Caco-2 (cell line): ENCODE measurements around the gene LRCH2. TPM values are rescaled to one million over a fixed set of nuclear protein-coding genes. Genes with fewer than 3 reads are reported as not detected.
A peak's percentile ranks its signal among the peaks of the same experiment; 100 is the strongest.

Experiments
- Bru-seq: library from RNA; stranded (reverse); fragments of 400-500 nt; gene quantifications from one replicate; lab custom pipeline; 2021; lab: Mats Ljungman, UMichigan
- BruChase-seq, 2 experiments: library from RNA; stranded (reverse); fragments of 400-500 nt; gene quantifications; one replicate each; lab custom pipeline; 2021; lab: Mats Ljungman, UMichigan
- BruUV-seq: library from RNA; stranded (reverse); fragments of 400-500 nt; replicated peaks from 2 replicates; lab custom pipeline; 2021; lab: Mats Ljungman, UMichigan
- CTCF ChIA-PET: fragments of 300-600 bp; sonication (Branson Sonifier 250); formaldehyde crosslinking; loops from one replicate; lab custom pipeline; 2022; ENCODE audit warnings: antibody characterized with exemption; lab: Charles Lee
- POLR2A ChIA-PET: fragments of 300-600 bp; sonication (Branson Sonifier 250); formaldehyde crosslinking; loops from one replicate; lab custom pipeline; 2022; ENCODE audit warnings: antibody characterized with exemption; lab: Charles Lee
- DNase-seq, 2 experiments: peaks; one replicate each; pipeline versions ENCODE4 v3.0.0 to v3.0.0-alpha.2; 2020 to 2022
- H3K27me3 ChIP-seq: replicated peaks from 2 replicates; pipeline ENCODE4 v1.6.0; 2011; ENCODE audit warnings: low read length; ENCODE audit not compliant: control insufficient read depth, insufficient read depth
- H3K36me3 ChIP-seq: 2 replicates; pipeline ENCODE4 v1.5.1; 2011; ENCODE audit warnings: low read length; ENCODE audit not compliant: control insufficient read depth, insufficient read depth
- H3K4me1 ChIP-seq: fragments of 250-450 bp; sonication (Bioruptor Pico); 2 replicates; pipeline ENCODE4 v1.5.1; 2020; ENCODE audit warnings: mild to moderate bottlenecking
- H3K4me3 ChIP-seq: 2 replicates; pipeline ENCODE4 v1.5.1; 2011; ENCODE audit warnings: low read depth, mild to moderate bottlenecking, control low read depth, low read length
- H3K9me3 ChIP-seq: fragments of 250-450 bp; sonication (Bioruptor Pico); 2 replicates; pipeline ENCODE4 v1.5.1; 2020; ENCODE audit warnings: mild to moderate bottlenecking, moderate library complexity
- H3K27ac Mint-ChIP-seq: one replicate; pipeline ENCODE4 v1.8.0; 2022; ENCODE audit warnings: mixed read lengths; ENCODE audit not compliant: unreplicated experiment
- H3K27me3 Mint-ChIP-seq: one replicate; pipeline ENCODE4 v1.8.0; 2022; ENCODE audit warnings: mixed read lengths; ENCODE audit not compliant: insufficient read depth, unreplicated experiment
- H3K36me3 Mint-ChIP-seq: one replicate; pipeline ENCODE4 v1.8.0; 2022; ENCODE audit warnings: mild to moderate bottlenecking, mixed read lengths; ENCODE audit not compliant: insufficient read depth, unreplicated experiment
- H3K4me1 Mint-ChIP-seq: one replicate; pipeline ENCODE4 v1.8.0; 2022; ENCODE audit warnings: low read depth, mixed read lengths; ENCODE audit not compliant: unreplicated experiment
- H3K4me3 Mint-ChIP-seq: one replicate; pipeline ENCODE4 v1.8.0; 2022; ENCODE audit warnings: mild to moderate bottlenecking, moderate library complexity, mixed read lengths; ENCODE audit not compliant: unreplicated experiment
- H3K9me3 Mint-ChIP-seq: one replicate; pipeline ENCODE4 v1.8.0; 2022; ENCODE audit warnings: mixed read lengths; ENCODE audit not compliant: unreplicated experiment
- intact Hi-C: fragments of 100-400 bp; cut with micrococcal nuclease; formaldehyde crosslinking; loops from one replicate; pipeline ENCODE4 v1.10.0; 2022; ENCODE audit not compliant: unreplicated experiment
- long read RNA-seq: library from polyadenylated mRNA; stranded (forward); transcript quantifications from one replicate; pipeline ENCODE4 v2.0.0, GENCODE V29; 2022
- total RNA-seq: library from RNA; stranded (reverse); gene quantifications from 2 replicates; pipeline ENCODE4 v1.2.3, GENCODE V29; 2022
- TF ChIP-seq, protein P1 (sequence below), 2 experiments: fragments of 200-600 bp in 1 of 2; IDR thresholded peaks; 1 replicate in 1 of 2; 2 replicates in 1 of 2; pipeline versions ENCODE4 v1.5.1 to v1.8.0; 2011 to 2022; ENCODE audit warnings: antibody characterized with exemption in 1 of 2, control low read depth in 1 of 2, inconsistent platforms in 1 of 2, low read depth in 1 of 2, low read length in 1 of 2, mild to moderate bottlenecking in 1 of 2, moderate library complexity in 1 of 2; ENCODE audit not compliant: insufficient read depth in 1 of 2, severe bottlenecking in 1 of 2, unreplicated experiment in 1 of 2

The LRCH2 gene, protein sequence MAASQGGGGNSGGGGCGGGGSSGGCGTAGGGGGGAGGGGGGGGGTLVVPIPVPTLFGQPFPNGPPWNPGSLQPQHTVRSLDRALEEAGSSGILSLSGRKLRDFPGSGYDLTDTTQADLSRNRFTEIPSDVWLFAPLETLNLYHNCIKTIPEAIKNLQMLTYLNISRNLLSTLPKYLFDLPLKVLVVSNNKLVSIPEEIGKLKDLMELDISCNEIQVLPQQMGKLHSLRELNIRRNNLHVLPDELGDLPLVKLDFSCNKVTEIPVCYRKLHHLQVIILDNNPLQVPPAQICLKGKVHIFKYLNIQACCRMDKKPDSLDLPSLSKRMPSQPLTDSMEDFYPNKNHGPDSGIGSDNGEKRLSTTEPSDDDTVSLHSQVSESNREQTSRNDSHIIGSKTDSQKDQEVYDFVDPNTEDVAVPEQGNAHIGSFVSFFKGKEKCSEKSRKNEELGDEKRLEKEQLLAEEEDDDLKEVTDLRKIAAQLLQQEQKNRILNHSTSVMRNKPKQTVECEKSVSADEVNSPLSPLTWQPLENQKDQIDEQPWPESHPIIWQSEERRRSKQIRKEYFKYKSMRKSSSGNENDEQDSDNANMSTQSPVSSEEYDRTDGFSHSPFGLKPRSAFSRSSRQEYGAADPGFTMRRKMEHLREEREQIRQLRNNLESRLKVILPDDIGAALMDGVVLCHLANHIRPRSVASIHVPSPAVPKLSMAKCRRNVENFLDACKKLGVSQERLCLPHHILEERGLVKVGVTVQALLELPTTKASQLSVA
- total RNA-seq (0.18 and 0.19 TPM in 2 replicates), Bru-seq, nascent RNA (percentile 13 among the genes with signal in this experiment), BruChase-seq, experiment 1, labeled RNA remaining after a 2-hour chase (percentile 27 among the genes with signal in this experiment), BruChase-seq, experiment 2, labeled RNA remaining after a 6-hour chase (percentile 22 among the genes with signal in this experiment)
- long read RNA-seq = 0 reads

DNA sequence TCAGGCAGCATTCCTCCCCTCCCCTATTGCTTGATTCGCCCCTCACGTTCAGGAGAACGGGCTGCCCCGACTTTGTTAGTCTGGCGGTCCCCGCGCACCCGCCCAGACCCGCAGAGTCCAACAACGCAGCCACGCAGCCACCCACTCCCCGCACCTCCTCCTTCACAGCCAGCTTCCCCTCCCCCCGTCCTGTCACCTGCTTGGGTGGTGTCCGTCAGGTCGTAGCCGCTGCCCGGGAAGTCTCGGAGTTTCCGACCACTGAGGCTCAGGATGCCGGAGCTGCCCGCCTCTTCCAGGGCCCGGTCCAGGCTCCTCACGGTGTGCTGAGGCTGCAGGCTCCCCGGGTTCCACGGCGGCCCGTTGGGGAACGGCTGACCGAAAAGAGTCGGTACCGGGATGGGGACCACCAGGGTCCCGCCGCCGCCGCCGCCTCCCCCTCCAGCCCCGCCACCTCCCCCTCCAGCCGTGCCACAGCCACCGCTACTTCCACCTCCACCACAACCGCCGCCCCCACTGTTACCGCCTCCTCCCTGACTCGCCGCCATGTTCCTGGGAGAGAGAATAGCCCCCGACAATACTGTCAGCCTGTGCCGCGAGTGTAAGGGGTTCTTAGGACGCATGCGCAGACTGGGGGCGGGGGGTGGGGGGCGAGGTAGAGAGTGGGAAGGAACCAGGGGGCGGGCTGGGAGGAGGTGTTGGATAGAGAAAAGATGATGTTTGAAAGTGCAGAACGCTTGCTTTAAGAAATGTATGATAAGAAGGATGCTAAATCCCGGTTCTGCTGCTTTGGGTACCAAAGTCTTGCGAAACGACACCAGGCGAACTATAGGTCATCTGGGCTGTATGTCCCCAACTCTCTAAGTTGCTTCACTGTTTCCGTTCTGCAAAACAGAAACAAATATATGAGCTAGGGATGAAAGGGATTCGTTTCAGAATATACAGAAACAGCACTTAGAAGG, at the start of gene LRCH2:
LRCH2 (minus strand) TSS at position 600 of the 959 bp plus-strand sequence; CDS start at position 545, 55 bp downstream.
- Histone ChIP-seq H3K27me3 (no peaks in the 10 kb centered on the region), H3K36me3 (no peaks in the 10 kb centered on the region), H3K9me3 (no peaks in the 10 kb centered on the region), H3K4me1 (no peaks in the 10 kb centered on the region), H3K4me3 (no peak within 1 kb of the TSS)
- Mint-ChIP-seq H3K4me3 (no peak within 1 kb of the TSS), H3K27ac (no peak within 1 kb of the TSS), H3K9me3 (no peaks in the 10 kb centered on the region), H3K36me3 (no peaks in the 10 kb centered on the region), H3K27me3 (peaks cover 3% of the 10 kb centered on the region), H3K4me1 (no peaks in the 10 kb centered on the region)
- no peak for DNase-seq
- TF ChIP-seq, protein P1, sequence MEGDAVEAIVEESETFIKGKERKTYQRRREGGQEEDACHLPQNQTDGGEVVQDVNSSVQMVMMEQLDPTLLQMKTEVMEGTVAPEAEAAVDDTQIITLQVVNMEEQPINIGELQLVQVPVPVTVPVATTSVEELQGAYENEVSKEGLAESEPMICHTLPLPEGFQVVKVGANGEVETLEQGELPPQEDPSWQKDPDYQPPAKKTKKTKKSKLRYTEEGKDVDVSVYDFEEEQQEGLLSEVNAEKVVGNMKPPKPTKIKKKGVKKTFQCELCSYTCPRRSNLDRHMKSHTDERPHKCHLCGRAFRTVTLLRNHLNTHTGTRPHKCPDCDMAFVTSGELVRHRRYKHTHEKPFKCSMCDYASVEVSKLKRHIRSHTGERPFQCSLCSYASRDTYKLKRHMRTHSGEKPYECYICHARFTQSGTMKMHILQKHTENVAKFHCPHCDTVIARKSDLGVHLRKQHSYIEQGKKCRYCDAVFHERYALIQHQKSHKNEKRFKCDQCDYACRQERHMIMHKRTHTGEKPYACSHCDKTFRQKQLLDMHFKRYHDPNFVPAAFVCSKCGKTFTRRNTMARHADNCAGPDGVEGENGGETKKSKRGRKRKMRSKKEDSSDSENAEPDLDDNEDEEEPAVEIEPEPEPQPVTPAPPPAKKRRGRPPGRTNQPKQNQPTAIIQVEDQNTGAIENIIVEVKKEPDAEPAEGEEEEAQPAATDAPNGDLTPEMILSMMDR (IDR thresholded peaks at IDR 0.05; ENCODE audit: insufficient read depth in 1 of 2, low read depth in 1 of 2, low read length in 1 of 2, severe bottlenecking in 1 of 2, unreplicated experiment in 1 of 2) = no peak
- intact Hi-C loops = no loop called here
- no TSS peak for BruUV-seq
- ChIA-PET CTCF (no interaction called here), POLR2A (no interaction called here)

DNA sequence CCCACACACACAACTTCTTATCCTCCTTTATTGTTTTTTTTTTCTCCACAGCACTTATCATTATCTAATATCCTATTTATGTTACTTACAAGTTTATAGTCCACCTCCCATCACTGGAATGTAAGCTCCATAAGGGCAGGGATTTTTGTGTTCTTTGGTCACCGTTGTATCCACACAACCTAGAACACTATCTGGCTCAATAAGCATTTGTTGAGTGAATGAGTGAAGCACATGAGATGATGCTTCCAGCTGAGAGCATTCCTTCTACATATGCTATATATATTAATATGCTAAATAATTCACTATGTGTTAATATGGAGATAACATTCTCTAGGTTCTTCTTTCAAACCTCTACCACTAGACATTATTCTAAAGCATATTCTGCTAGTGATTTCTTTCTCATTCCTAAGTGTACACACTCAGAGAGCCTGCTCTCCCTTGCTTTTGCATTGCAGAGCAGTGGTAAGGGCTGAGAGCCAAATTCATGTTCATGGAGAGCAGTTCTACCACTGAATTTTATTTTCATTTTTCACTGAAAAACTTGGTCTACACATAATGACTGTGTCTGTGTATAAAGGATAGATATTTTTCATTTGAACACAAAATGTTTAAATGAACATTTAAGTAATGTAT, 35.3 kb upstream of the LRCH2 start:
- H3K36me3 ChIP-seq = no peaks in the 10 kb centered on the region
- H3K27me3 ChIP-seq = no peaks in the 10 kb centered on the region
- no peaks in the 10 kb centered on the region for H3K4me1 ChIP-seq
- POLR2A ChIA-PET = no interaction called here
- TF ChIP-seq, protein P1 (IDR thresholded peaks at IDR 0.05; ENCODE audit: insufficient read depth in 1 of 2, low read depth in 1 of 2, low read length in 1 of 2, severe bottlenecking in 1 of 2, unreplicated experiment in 1 of 2) = no peak
- Mint-ChIP-seq H3K4me3 (no peak overlapping the region), H3K27me3 (no peaks in the 10 kb centered on the region), H3K27ac (no peak overlapping the region), H3K4me1 (no peaks in the 10 kb centered on the region), H3K36me3 (no peaks in the 10 kb centered on the region), H3K9me3 (no peaks in the 10 kb centered on the region)
- intact Hi-C loops = no loop called here
- H3K9me3 ChIP-seq = no peaks in the 10 kb centered on the region
- no peak for DNase-seq
- CTCF ChIA-PET = no interaction called here
- no TSS peak for BruUV-seq
- no peak overlapping the region for H3K4me3 ChIP-seq
